ENCODE measurements around the gene UQCR10. TPM values are rescaled to one million over a fixed set of nuclear protein-coding genes. Genes with fewer than 3 reads are reported as not detected.

Gene UQCR10
- total and polyA plus RNA-seq, 2 of the 4 experiments (the other 2 are of a cell fraction): 103 to 260 TPM

GRCh38 chr22:29786031-29786430 lies 18.9 kb downstream of the UQCR10 start:
- no peak overlapping the region for H2AK5ac ChIP-seq (ENCODE audit: low read depth, low read length)
- H2BK15ac ChIP-seq (ENCODE audit: low read depth, low read length): no peak overlapping the region
- peaks cover 16% of the 10 kb centered on the region for H3K4me1 ChIP-seq (ENCODE audit: control insufficient read depth, insufficient read depth, low read length)
- no peak overlapping the region for H3K23ac ChIP-seq (ENCODE audit: low read depth, low read length)
- no TSS peak for BruUV-seq (replicated peaks)
- H3K4me2 ChIP-seq (ENCODE audit: low read depth, low read length): no peak overlapping the region
- no peak overlapping the region for H2BK120ac ChIP-seq (ENCODE audit: low read depth, low read length)
- WGBS, 2 experiments (ENCODE audit: extremely low coverage in 2 of 2, insufficient read length in 1 of 2): 14% methylated on average over 1 of the region's 5 CpGs; no CpG with 5 or more reads in 1 of the 2 experiments
- no peaks in the 10 kb centered on the region for H4K20me1 ChIP-seq (ENCODE audit: insufficient read depth, low read length)
- no peak for DNase-seq
- H4K8ac ChIP-seq (ENCODE audit: low read depth in 2 of 2, low read length in 2 of 2): no peak overlapping the region
- no peak overlapping the region for H3K56ac ChIP-seq (ENCODE audit: extremely low read depth, insufficient read depth, low read length)
- dilution Hi-C loops (cut with HindIII; ENCODE audit: low sequenced_read_pairs, unreplicated experiment): no loop called here
- H3K9me3 ChIP-seq (ENCODE audit: control insufficient read depth, insufficient read depth, low read length): no peaks in the 10 kb centered on the region
- H3K9me1 ChIP-seq (ENCODE audit: insufficient read depth, low read length): peaks cover 9% of the 10 kb centered on the region
- no peak overlapping the region for H2BK20ac ChIP-seq (ENCODE audit: low read depth, low read length)
- ATAC-seq (ENCODE audit: low read depth): no peak
- TF ChIP-seq CEBPB (IDR thresholded peaks at IDR 0.05; ENCODE audit: low read depth, low read length): no peak
- TF ChIP-seq BHLHE40 (IDR thresholded peaks at IDR 0.05; ENCODE audit: low read depth, low read length): no peak
- no peak for TF ChIP-seq USF2 (IDR thresholded peaks at IDR 0.05; ENCODE audit: low read depth, low read length)
- TF ChIP-seq CHD1 (IDR thresholded peaks at IDR 0.05; ENCODE audit: low read depth, low read length): no peak
- TF ChIP-seq FOS (IDR thresholded peaks at IDR 0.05; ENCODE audit: low read depth, low read length): no peak
- no peak for TF ChIP-seq ELK1 (IDR thresholded peaks at IDR 0.05; ENCODE audit: borderline replicate concordance, low read depth, low read length)
- no peak for TF ChIP-seq RCOR1 (IDR thresholded peaks at IDR 0.05; ENCODE audit: insufficient replicate concordance, low read length)
- no peak for TF ChIP-seq MXI1 (IDR thresholded peaks at IDR 0.05; ENCODE audit: borderline replicate concordance, low read depth, low read length)
- H3K36me3 ChIP-seq (ENCODE audit: control insufficient read depth, insufficient read depth, low read length): peaks cover 32% of the 10 kb centered on the region
- intact Hi-C loops (cut with micrococcal nuclease): no loop called here
- H3K18ac ChIP-seq (ENCODE audit: low read depth, low read length): no peak overlapping the region
- no peak overlapping the region for H2BK5ac ChIP-seq (ENCODE audit: low read depth, low read length, poor library complexity, severe bottlenecking)
- H4K5ac ChIP-seq (ENCODE audit: low read depth, low read length): no peak overlapping the region
- no peaks in the 10 kb centered on the region for H3K27me3 ChIP-seq (ENCODE audit: control insufficient read depth, insufficient read depth, low read length)
- peaks cover 0 to 7% of the 10 kb centered on the region in 2 experiments; a peak in 2 of 4 replicates for H3K79me1 ChIP-seq (ENCODE audit: low read depth in 1 of 2, low read length in 2 of 2)
- no peak overlapping the region for H3K9ac ChIP-seq (ENCODE audit: low read depth, low read length)
- H2AK9ac ChIP-seq (replicated peaks; ENCODE audit: low read depth, low read length, poor library complexity): no peak overlapping the region
- no peak overlapping the region for H3K27ac ChIP-seq (ENCODE audit: insufficient read depth, low read length)
- H2AFZ ChIP-seq (replicated peaks; ENCODE audit: low read length, poor library complexity): peak overlapping the region; percentile 22
- no peak overlapping the region for H4K91ac ChIP-seq (ENCODE audit: insufficient read depth, low read depth, low read length)
- no peak overlapping the region for H3K4ac ChIP-seq (ENCODE audit: low read depth, low read length)
- no peak overlapping the region for H3K14ac ChIP-seq (replicated peaks; ENCODE audit: low read depth, low read length)
- in situ Hi-C loops (cut with MboI; ENCODE audit: low sequenced_read_pairs): no loop called here
- ChIA-PET POLR2A (ENCODE audit: unreplicated experiment) (no interaction called here), CTCF (no interaction called here)
- H3K4me3 ChIP-seq (ENCODE audit: insufficient read depth, low read depth, low read length): no peak overlapping the region
